Kidney capillary endothelial cell (primary cell): ENCODE measurements around the gene ZNF516.
A peak's percentile ranks its signal among the peaks of the same experiment; 100 is the strongest.

ENCODE experiments used
- DNase-seq: peaks from one replicate; pipeline ENCODE4 v3.0.0-alpha.2; 2018; ENCODE audit warnings: low spot score

The ZNF516 gene

GRCh38 chr18:76398896-76399612 lies 96.0 kb downstream of the ZNF516 start:
- DNase-seq, result peak; percentile 68

GRCh38 chr18:76398295-76398694 lies 96.7 kb downstream of the ZNF516 start:
- no peak for DNase-seq

- DNase-seq, result no peak
Observed at GRCh38 chr18:76397631-76398030, 97.4 kb downstream of the ZNF516 start.

GRCh38 chr18:76396792-76397191 lies 98.2 kb downstream of the ZNF516 start:
- no peak for DNase-seq

- DNase-seq, result no peak
Observed at GRCh38 chr18:76395609-76396008, 99.4 kb downstream of the ZNF516 start.

- DNase-seq, result no peak
Observed at GRCh38 chr18:76394780-76395476, 100.1 kb downstream of the ZNF516 start.

GRCh38 chr18:76392349-76392748 lies 102.7 kb downstream of the ZNF516 start:
- no peak for DNase-seq

- no peak for DNase-seq
Observed at GRCh38 chr18:76391746-76392145, 103.3 kb downstream of the ZNF516 start.

GRCh38 chr18:76391038-76391437 lies 104.0 kb downstream of the ZNF516 start:
- no peak for DNase-seq

GRCh38 chr18:76390452-76391035 lies 104.5 kb downstream of the ZNF516 start:
- no peak for DNase-seq

- DNase-seq, result no peak
Observed at GRCh38 chr18:76389716-76390115, 105.3 kb downstream of the ZNF516 start.

- DNase-seq, result no peak
Observed at GRCh38 chr18:76388891-76389423, 106.1 kb downstream of the ZNF516 start.

GRCh38 chr18:76388261-76388660 lies 106.8 kb downstream of the ZNF516 start:
- DNase-seq, result no peak

- no peak for DNase-seq
Observed at GRCh38 chr18:76387608-76388007, 107.4 kb downstream of the ZNF516 start.

GRCh38 chr18:76386886-76387285 lies 108.2 kb downstream of the ZNF516 start:
- DNase-seq, result no peak

GRCh38 chr18:76386071-76386470 lies 109.0 kb downstream of the ZNF516 start:
- DNase-seq, result no peak

- no peak for DNase-seq
Observed at GRCh38 chr18:76385681-76385975, 109.4 kb downstream of the ZNF516 start.

- no peak for DNase-seq
Observed at GRCh38 chr18:76384861-76385680, 110.0 kb downstream of the ZNF516 start.

GRCh38 chr18:76384114-76384790 lies 110.8 kb downstream of the ZNF516 start:
- no peak for DNase-seq

GRCh38 chr18:76383636-76384035 lies 111.4 kb downstream of the ZNF516 start:
- DNase-seq, result no peak

- DNase-seq, result no peak
Observed at GRCh38 chr18:76382275-76382674, 112.8 kb downstream of the ZNF516 start.
